Suppressor macrophage (primary cell): ENCODE data around the gene MTCH1.
"Not testable (repeated sequence)": the region's sequence is repeated elsewhere in the genome, so short reads cannot be mapped to it uniquely, and the experiment has no call there.

Experiments
- DNase-seq, 4 experiments: peaks; one replicate each; pipeline ENCODE4 v3.0.0-alpha.2; 2020 to 2022

The MTCH1 gene

DNA sequence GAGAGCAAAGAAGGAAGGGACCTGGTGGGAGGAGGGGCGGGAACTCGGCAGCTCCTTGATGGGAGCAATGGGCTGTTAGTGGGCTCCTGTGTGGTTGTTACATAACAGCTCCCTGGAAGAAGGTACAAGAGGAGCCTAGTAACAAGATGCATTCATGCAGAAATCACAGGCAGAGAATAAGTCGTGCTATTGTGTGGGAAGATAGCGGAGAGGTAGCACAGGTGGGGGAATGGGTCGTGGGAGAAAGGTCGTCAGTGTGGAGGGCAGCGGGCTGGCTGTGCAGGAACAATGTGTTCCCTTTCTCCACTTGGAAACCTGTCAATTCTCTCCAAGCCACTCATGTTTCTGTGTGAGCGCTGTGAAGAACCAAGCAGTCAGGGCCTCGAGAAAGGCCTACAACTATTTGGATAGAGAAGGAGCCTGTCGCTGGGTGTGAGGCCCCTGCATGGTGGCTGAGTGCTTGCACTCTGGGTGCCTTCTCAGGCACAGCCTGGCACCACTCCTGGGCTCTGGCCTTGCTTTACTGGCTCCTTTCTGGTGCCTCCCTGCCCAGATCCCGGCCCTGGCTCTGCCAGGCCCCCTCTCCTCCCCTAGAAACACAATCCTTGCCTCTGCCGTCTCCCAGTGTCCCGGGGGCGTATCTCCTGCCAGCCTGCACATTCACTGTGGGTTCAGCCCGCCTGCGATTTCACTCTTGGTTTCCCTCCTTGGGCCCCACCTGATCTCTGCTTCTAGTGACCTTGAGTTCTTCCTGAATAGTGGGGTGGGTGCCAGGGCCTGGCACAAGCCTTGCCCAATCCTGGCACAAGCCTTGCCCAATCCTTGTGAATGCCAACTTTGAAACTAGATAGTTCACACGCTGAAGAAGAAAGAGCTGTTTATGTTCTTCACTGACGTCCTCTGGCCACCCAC, 12.1 kb upstream of the MTCH1 start:
- DNase-seq, result no peak

DNA sequence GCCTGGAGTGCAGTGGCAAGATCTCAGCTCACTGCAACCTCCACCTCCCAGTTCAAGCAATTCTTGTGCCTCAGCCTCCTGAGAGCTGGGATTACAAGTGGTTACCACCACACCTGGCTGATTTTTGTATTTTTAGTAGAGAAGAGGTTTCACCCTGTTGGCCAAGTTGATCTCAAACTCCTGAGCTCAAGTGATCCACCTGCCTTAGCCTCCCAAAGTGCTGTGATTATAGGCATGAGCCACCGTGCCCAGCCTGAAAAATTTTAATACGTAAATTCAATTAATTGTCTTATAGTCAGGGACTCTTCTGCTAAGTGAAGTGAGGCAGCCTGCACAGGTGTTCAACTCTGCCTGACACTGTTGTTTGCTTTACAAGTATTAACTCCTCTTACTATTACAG, 4.4 kb upstream of the MTCH1 start:
- DNase-seq, result not testable (repeated sequence)

DNA sequence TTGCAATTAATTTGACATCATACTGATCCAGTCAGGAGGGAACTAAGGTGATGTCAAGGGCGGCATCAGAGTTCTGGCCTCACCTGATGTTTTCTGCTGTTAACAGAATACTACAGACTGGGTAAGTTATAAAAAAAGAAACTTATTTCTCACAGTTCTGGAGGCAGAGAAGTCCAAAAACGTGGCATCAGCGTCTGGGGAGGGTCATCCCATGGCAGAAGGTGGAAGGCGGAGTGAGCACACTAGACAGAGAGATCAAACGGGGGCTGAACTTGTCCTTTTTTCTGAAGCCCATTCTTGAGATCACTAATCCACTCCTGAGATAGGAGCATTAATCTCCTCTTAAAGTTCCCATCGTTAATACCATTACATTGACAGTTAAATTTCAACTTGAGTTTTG, 3.3 kb upstream of the MTCH1 start:
- no peak for DNase-seq

DNA sequence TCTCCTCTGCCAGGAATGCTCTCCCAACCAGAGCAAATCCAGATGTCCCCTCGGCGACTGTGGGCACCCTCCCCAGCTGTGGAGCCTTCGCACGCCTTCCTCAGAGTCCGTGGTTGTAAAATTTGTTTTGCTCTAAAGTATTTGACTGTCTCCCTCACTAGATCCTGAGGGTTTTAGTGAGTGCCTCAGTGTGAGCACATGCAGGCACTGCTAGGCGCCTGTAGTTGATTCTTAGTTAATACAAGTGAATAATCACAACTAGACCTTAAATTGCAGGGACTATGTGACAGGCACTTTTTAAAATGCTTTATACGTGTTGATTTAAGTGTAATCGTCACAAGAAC, 680 bp upstream of the MTCH1 start:
- DNase-seq, result no peak

DNA sequence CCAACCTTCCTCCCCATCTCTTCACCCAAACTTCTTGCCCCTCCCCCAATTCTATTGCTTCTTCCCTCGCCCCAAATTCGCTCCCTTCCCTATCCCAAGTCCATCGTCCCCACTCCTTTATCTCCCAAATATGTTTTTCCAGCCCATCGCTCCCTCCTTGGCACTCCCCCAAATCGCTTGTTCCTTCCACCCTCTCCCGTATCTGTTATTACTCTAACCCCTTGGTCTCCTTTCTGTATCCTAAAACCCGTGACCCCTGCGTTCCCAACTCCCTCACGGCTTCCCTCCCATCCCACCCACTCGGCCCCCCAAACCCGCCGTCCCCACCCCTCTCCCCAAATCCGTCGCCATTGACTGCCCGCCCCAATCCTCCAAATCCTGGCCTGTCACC, 584 bp downstream of the MTCH1 start:
- DNase-seq, result peak in 1 of 4 experiments; percentile 18

DNA sequence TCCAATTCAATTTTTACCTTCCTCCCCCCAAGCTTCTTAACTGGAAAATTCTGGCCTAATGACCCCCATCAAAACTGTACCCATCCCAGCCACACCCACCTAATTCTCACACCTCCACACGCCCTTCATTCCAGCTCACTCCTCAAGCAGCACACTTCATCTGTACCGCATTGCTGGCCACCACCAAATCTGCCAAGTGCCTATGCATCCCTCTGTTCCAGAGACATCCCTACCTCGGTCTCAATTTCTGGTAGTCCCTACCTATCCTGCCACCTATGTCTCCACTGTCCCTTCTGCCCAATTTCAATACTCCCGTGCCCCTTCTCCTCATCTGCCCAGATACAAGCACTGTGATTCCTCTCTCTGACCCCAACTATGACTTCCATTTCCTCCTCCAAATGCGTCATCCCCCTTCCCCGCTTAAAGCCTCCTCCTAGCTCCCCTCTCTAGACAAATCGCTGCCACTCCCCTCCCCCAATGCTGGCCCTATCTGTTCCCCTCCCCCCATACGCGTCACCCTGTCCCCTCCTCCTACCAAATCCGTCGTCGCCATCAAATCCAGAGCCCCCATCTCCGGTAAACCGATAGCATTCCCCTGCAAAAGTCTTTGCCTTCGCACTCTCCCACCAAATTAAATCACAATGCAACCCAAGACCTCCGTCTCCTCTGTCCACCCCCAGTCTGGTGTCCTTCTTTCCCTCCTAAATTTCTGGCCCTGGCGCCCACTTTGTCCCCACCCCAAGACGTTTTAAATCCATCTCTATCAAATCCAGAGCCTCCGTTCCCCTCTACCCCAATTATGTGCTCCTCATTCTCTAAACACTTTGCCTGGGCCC, 1.2 kb downstream of the MTCH1 start:
- DNase-seq, result peak; percentile 69 to 80 (median 74)

DNA sequence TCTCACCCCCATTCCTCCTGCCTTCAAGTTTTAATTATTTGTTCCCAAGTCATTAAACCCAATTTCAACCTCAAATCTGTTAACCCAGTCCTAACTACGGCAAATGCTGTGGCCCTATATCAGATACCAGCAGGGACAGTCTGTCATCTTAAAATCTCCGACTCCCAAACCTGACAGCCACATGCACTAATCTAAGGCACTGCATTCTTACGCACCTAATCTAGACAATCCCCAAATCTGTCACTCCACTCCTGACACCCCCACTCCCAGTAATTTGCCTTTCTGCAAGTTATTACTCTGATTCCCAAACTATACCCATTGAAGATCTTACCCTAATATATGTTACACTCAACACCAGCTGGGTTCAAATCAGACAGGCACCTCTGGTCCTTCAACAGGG, 2.5 kb downstream of the MTCH1 start:
- DNase-seq, result no peak

DNA sequence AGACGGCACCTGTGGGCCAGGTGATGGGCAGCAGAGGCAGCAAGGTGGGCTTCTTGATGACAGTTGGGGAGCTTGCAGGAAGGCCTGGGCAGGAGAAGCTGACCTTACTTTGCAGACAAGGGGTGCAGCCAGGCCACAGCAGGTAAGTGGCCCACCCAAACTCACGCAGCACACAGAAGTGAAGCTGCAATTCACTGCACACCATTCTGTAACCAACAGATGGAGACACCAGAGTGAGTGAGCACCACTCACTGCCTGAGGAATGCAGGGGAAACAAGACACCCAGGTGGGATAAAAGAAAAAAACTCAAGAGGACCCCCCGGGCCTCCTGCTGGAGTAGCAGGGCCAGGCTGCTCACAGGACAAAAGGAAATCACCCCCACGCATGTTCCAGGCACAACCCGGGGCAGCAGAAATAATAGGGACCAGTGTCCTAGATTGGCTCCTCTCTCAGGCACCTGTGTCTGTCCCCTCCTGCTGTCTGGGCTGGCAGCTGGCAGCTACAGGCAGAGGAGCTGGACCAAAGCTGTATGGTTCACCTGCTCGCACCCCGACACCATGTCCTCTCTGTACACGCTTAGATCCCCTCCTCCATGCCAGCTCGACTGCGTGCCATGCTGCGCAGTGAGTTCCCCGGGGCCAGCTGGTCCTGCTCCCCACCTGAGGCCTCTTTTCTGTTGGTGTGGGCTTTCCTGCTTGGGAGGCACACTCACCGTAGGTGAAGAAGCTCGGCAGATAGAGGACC, 4.9 kb downstream of the MTCH1 start:
- no peak for DNase-seq

DNA sequence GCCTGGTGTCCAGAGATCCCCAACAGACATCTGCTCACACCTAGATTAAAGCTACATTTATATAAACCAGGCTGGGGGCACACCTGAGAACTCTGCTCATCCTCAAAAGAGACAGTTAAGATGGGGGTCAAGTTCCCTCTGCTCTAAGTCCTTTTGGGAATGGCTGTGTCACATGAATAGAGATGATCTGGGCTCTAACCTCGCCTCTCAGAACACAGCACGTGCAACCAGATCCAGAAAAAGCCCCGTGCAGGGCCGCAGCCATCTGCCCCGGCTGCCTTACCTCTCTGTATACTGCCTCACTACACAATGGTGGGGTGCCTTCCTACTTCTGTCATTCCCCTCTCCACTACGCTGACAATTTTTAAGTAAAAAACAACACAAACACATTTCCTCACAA, 5.9 kb downstream of the MTCH1 start:
- no peak for DNase-seq

DNA sequence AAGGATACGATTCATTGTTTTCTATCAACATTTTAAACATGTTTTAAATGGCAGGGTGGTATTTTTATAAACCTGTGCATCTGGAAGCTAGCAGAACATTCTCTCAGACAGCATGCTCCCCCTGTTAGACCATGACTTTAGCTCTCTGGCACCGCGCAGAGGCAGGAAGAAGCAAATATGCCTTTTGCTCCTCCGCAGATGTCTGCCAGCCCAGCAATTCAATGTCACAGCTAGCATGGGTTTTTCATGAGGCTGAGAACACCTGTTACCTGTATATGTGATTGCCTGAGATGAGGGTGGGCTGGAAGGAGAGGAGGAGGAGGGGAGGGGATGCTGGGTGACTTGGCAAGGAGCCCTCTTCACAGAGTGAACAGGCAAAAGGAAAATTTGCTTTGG, 6.7 kb downstream of the MTCH1 start:
- peak in 1 of 4 experiments; percentile 22 for DNase-seq

DNA sequence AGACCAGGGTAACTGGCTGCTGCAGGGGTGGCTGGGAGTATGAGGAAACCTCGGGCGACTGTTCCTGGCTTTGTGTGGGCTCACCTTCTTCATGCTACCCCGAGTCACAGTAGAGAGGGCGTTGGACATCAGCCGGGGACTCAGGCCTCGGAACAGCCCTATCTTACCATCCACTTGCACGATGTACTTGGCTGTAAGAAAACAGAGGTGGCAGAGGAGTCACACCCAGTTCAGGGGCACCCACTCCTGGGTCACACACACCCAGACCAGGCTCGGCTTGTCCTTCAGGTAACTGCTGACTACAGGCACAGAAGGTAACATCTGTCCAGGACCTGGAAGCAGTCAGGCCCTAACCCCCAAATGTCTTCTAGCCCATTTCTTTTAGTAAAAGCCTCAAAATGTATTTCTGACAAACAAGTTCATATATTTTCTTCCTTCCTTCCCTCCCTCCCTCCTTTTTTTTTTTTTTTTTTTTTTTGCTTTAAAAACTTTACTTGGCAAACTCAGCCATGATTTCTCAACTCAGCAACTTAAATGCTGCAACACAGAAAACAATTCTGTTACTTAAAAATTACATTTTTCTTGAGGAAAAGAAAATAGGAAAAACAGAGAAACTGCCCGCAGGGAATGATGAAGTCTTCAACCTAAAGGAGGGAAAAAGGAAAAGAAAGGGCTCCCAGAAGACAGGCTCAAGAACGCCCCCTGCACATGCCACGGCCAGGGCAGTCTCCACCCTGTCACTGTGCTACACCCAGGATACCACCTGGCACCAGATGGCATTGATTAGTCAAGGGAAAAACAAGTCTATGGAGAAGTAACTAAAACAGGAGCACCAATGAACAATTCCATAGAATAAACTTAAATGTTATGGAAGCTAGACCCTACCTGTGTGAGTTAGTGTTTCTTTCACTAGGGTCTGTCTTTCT, 7.3 kb downstream of the MTCH1 start:
- no peak for DNase-seq

DNA sequence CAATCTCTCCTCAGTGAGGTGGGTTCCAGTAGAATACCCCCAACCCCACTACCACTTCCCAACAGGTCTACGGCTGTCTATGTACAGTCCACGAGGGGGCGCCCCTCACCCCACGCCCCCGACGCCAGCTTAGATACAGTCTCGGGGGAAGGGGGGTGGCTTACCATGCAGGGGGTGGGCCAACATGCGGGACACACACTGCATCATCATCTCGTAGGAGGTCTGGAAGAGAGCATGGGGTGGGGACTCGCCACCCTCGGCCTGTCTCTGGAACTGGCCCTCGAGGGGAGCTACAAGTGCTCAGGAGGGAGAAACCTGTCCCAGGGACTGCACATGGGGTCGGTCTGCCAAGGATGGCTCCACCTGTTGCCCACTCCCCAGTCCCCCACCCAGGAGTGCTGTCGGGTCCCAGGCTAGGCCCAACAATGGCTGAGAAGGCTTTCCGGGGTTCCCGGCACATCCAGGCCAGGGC, 8.5 kb downstream of the MTCH1 start:
- peak in 1 of 4 experiments; percentile 48 for DNase-seq

DNA sequence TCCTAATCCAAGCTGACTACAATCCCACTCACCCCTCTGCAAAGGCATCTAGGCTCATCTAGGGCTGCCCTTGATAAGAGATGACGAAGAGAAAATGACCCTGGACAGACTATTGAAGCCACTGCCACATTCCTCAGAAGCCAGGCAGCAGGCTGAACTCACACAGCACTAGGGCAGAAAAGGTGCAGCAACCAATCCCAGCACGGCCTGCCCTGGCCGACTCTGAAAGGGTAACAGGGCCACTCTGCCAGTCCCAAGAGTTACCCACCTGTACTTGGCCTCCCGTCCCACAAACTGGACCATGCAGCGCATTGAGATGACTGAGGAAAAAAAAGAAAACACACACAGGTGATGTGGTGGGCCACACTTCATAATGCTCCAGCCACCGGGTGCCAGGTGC, 9.1 kb downstream of the MTCH1 start:
- DNase-seq, result no peak

DNA sequence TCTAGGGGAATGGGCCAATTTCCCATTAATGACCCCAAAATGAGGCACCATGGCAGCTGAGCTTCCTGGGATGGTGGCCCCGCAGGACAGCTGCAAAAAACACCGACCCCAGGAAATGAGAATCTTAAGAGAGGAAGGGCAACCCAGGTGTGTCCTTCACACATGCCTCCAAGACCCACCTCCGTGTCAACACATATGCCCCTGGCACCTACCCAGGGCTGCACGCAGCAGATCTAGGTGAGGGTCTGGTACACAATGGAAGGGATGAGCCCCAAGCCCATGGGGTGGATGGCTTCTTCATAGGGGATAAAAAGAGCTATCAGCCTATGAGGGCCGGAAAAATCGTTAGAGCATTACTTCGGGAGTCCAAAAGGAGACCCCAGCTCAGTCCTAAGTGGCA, 9.5 kb downstream of the MTCH1 start:
- no peak for DNase-seq

DNA sequence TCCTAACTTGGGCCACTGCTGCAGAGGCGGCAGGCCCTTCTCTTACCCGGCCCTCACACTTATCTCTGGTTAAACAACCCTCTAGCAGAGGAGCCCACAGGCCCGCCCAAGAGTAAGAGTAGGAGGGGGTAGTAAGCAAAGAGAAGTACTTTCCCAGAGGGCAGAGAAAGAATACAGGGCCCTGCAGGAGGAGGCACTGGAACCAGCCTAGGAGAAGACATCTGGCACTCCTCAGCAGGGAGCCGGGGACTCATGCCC, 10.1 kb downstream of the MTCH1 start:
- DNase-seq, result no peak

DNA sequence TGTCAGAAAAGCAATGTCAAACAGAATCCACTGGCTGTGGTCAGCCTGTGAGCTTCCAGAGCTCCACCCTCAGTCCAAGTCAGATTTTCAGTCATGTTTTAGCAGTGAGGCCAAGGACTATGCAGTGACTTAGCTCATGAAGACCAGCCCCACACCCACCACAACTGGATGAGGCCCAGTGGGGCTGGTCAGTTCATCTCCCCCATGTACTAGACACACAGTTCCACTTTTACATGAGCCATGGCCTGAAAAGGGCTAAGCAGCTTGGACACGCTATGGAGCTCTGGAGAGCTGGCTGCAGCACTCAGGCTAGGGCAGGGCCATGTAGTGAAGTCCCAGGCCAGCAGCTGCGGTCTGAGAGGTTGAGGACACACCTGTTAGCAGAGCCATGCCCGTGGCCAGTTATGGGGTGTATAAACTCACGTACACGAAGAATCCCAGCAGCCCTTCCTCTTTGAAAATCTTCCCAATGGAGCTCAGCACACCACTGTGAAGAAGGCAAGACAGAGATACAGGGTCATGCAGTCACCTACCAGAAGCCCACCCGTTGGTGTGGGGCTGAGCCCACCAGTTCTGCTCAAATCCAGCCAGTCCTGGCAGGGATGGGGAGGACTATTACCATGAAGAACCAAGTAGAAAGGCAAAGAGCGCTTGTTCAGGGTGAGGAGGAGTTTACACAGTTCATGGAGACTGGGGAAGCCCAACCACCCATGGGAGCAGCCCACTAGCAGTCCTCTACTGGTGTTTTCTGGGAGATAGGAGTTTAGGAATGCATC, 10.6 kb downstream of the MTCH1 start:
- no peak for DNase-seq

DNA sequence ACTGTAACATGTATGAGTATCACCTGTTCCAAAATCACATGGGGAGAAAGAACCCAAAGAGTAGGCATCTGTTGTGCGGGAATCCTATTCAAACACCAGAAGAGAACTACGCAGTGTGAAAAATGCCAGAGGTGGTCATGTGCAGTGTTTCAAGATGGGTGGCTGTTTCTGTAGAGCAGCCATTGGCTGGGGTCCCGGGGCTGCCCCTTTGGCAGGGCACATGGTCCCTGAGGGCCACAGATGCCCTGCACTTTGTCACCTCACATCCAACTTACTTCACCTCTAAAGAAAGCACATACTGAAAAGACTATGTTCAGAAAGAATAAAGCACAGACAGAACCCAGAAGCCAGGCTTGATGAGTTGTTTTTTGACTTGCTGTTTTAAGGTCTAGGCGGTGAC, 12.3 kb downstream of the MTCH1 start:
- no peak for DNase-seq

DNA sequence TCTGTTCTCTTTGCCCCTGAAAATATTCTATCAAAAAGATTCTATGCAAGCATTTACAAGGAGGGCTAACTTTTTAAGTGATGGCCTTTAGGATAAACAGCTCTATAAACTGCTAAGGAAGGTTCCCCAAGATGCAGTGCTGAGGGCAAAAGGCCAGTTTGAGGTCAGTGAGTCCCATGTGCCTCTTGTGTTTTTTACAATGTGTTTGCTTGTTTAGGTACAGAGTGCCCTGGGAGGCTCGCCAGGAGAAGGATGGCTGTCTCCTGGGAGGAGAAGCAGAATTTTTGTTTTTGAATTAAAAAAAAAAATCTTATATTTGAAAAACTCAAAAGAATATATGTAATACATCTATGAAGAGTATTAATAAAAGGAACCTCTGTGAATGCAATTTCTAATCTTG, 12.8 kb downstream of the MTCH1 start:
- DNase-seq, result no peak

DNA sequence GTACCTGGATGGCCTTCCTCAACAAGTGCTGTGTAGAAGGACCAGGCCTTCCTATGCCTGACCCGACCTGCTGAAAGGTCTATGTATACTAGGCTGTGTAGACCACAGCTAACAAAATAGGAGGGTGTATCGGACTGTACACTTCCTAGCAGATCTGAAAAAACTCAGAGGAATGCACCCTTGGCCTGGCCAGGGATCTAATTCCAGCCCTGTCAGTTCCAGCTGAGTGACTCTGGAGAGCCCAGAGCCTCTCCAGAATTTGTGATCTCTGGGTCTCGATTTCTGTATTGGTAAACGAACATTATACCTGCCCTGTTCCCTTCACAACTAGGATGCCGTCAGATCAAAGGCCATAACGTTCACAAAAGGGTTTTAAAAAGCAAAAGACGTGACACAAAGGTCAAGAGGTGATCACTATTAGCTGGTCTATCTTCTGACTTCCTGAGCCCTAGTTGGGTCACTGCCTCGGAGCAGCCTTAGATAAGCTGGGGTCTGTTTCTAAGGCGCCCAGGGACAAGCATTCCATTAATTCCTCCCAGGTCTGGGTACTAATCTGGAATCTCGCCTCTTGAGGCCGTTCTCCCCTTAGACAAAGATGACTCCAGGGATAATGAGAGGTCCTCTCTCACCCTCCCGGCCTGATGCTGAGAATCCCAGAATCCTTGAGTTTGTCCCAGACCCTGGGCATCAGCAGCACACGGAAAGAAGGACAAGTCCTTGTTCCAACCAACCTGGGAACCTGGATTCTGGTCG, 13.9 kb downstream of the MTCH1 start:
- DNase-seq, result no peak
